ENCODE results near the gene CREB3L2.

The CREB3L2 gene

GRCh38 chr7:137878333-137878961 is 123.4 kb downstream of the CREB3L2 start:
- DNase-seq, result no peak
- peaks cover 38 to 59% of the 10 kb centered on the region in 2 experiments for H3K36me3 ChIP-seq (ENCODE audit: control insufficient read depth in 1 of 2, insufficient read depth in 2 of 2, low read depth in 1 of 2, low read length in 2 of 2)
- H2BK120ac ChIP-seq (ENCODE audit: low read depth, low read length), result no peak overlapping the region
- H4K8ac ChIP-seq (ENCODE audit: low read length), result no peak overlapping the region
- H2AK5ac ChIP-seq (ENCODE audit: low read length, severe bottlenecking), result peak overlapping the region; percentile 15
- no peak overlapping the region for H3K27ac ChIP-seq (ENCODE audit: low read length, poor library complexity, severe bottlenecking)
- H3K9ac ChIP-seq (ENCODE audit: low read length), result peak overlapping the region; percentile 84
- H3K18ac ChIP-seq (ENCODE audit: low read depth in 1 of 2, low read length in 2 of 2), result no peak overlapping the region
- H3K4me1 ChIP-seq (ENCODE audit: control insufficient read depth, insufficient read depth, low read depth, low read length), result peaks cover 20% of the 10 kb centered on the region
- H3K4ac ChIP-seq (ENCODE audit: low read depth in 1 of 2, low read length in 2 of 2), result no peak overlapping the region
- H4K91ac ChIP-seq (ENCODE audit: low read length), result no peak overlapping the region
- peaks cover 10% of the 10 kb centered on the region for H3K9me3 ChIP-seq (ENCODE audit: control insufficient read depth, low read length)
- no peak overlapping the region for H2BK15ac ChIP-seq (ENCODE audit: low read depth, poor library complexity, severe bottlenecking)
- no peak overlapping the region for H3K23ac ChIP-seq (ENCODE audit: low read length in 2 of 2)
- no peak overlapping the region for H2AFZ ChIP-seq (ENCODE audit: low read depth, low read length)
- no peak overlapping the region for H3K4me3 ChIP-seq (ENCODE audit: insufficient read depth in 1 of 2, low read depth in 1 of 2, low read length in 2 of 2)
- no peak overlapping the region for H3K4me2 ChIP-seq (ENCODE audit: low read length, poor library complexity, severe bottlenecking)
- no peak overlapping the region for H2BK5ac ChIP-seq (ENCODE audit: low read depth, low read length, poor library complexity, severe bottlenecking)
- H2BK12ac ChIP-seq (ENCODE audit: low read length in 2 of 2), result no peak overlapping the region
- no peaks in the 10 kb centered on the region for H3K27me3 ChIP-seq (ENCODE audit: control insufficient read depth in 1 of 2, insufficient read depth in 1 of 2, low read length in 2 of 2)
- 95% methylated on average over 7 of the region's 8 CpGs for WGBS
- peaks cover 15% of the 10 kb centered on the region for H3K79me1 ChIP-seq (replicated peaks; ENCODE audit: low read length, poor library complexity, severe bottlenecking)
- no peak overlapping the region for H3K14ac ChIP-seq (ENCODE audit: low read length in 2 of 2)

DNA sequence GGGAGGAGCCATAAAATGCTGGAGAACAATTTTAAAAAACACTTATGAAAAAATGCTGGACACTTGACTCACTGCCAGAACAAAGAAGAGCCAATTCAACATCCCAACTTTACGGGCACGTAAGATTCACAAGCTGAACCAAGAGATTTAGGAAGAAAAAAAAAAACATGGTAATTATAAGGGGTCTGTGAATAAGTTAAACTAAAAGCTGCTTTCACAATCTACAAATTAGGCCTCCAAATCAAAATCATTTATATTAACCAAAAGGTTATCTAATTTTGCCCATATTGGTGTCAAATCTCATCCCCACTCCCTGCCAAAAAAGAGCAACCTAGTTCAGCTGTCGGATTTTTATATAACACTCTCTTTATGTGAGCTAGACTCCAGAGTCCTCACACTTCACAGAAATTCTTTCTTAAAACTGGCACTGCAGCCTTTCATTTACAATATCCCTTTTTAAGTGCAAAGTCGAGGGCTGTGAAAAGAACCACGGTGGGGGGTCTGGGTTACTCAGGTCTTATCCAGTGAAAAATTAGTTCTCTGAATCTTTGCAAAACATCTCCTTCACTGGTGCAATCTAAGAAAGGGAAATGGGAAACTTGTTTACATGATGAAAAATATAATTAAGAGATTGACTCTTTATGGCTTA is 124.7 kb downstream of the CREB3L2 start:
- H3K14ac ChIP-seq (ENCODE audit: low read length in 2 of 2), result no peak overlapping the region
- no peak overlapping the region for H2AFZ ChIP-seq (ENCODE audit: low read depth, low read length)
- H3K4me2 ChIP-seq (ENCODE audit: low read length, poor library complexity, severe bottlenecking), result no peak overlapping the region
- no peak overlapping the region for H2BK5ac ChIP-seq (ENCODE audit: low read depth, low read length, poor library complexity, severe bottlenecking)
- H3K27ac ChIP-seq (ENCODE audit: low read length, poor library complexity, severe bottlenecking), result no peak overlapping the region
- H2AK5ac ChIP-seq (ENCODE audit: low read length, severe bottlenecking), result no peak overlapping the region
- H3K79me1 ChIP-seq (replicated peaks; ENCODE audit: low read length, poor library complexity, severe bottlenecking), result peaks cover 19% of the 10 kb centered on the region
- H4K91ac ChIP-seq (ENCODE audit: low read length), result no peak overlapping the region
- peaks cover 10% of the 10 kb centered on the region for H3K9me3 ChIP-seq (ENCODE audit: control insufficient read depth, low read length)
- H3K18ac ChIP-seq (ENCODE audit: low read depth in 1 of 2, low read length in 2 of 2), result no peak overlapping the region
- no peaks in the 10 kb centered on the region for H3K27me3 ChIP-seq (ENCODE audit: control insufficient read depth in 1 of 2, insufficient read depth in 1 of 2, low read length in 2 of 2)
- no peak overlapping the region for H3K23ac ChIP-seq (ENCODE audit: low read length in 2 of 2)
- no peak overlapping the region for H3K9ac ChIP-seq (ENCODE audit: low read length)
- no peak for DNase-seq
- H2BK15ac ChIP-seq (ENCODE audit: low read depth, poor library complexity, severe bottlenecking), result no peak overlapping the region
- H3K4ac ChIP-seq (ENCODE audit: low read depth in 1 of 2, low read length in 2 of 2), result no peak overlapping the region
- no peak overlapping the region for H2BK120ac ChIP-seq (ENCODE audit: low read depth, low read length)
- H4K8ac ChIP-seq (ENCODE audit: low read length), result no peak overlapping the region
- peaks cover 20% of the 10 kb centered on the region for H3K4me1 ChIP-seq (ENCODE audit: control insufficient read depth, insufficient read depth, low read depth, low read length)
- peaks cover 39 to 64% of the 10 kb centered on the region in 2 experiments for H3K36me3 ChIP-seq (ENCODE audit: control insufficient read depth in 1 of 2, insufficient read depth in 2 of 2, low read depth in 1 of 2, low read length in 2 of 2)
- H3K4me3 ChIP-seq (ENCODE audit: insufficient read depth in 1 of 2, low read depth in 1 of 2, low read length in 2 of 2), result no peak overlapping the region
- no peak overlapping the region for H2BK12ac ChIP-seq (ENCODE audit: low read length in 2 of 2)
- WGBS, result 72% methylated on average over 3 of the region's 5 CpGs

- H3K23ac ChIP-seq (ENCODE audit: low read length in 2 of 2), result no peak overlapping the region
- H2AK5ac ChIP-seq (ENCODE audit: low read length, severe bottlenecking), result no peak overlapping the region
- H2BK120ac ChIP-seq (ENCODE audit: low read depth, low read length), result no peak overlapping the region
- no peaks in the 10 kb centered on the region for H3K27me3 ChIP-seq (ENCODE audit: control insufficient read depth in 1 of 2, insufficient read depth in 1 of 2, low read length in 2 of 2)
- peaks cover 21% of the 10 kb centered on the region for H3K79me1 ChIP-seq (replicated peaks; ENCODE audit: low read length, poor library complexity, severe bottlenecking)
- no peak overlapping the region for H4K8ac ChIP-seq (ENCODE audit: low read length)
- no peak overlapping the region for H3K18ac ChIP-seq (ENCODE audit: low read depth in 1 of 2, low read length in 2 of 2)
- no peak overlapping the region for H3K4me3 ChIP-seq (ENCODE audit: insufficient read depth in 1 of 2, low read depth in 1 of 2, low read length in 2 of 2)
- H3K27ac ChIP-seq (ENCODE audit: low read length, poor library complexity, severe bottlenecking), result peak overlapping the region; percentile 35
- DNase-seq, result no peak
- 93% methylated on average over 4 of the region's 4 CpGs for WGBS
- no peak overlapping the region for H2BK5ac ChIP-seq (ENCODE audit: low read depth, low read length, poor library complexity, severe bottlenecking)
- no peaks in the 10 kb centered on the region for H3K9me3 ChIP-seq (ENCODE audit: control insufficient read depth, low read length)
- no peak overlapping the region for H2AFZ ChIP-seq (ENCODE audit: low read depth, low read length)
- peaks cover 18% of the 10 kb centered on the region for H3K4me1 ChIP-seq (ENCODE audit: control insufficient read depth, insufficient read depth, low read depth, low read length)
- no peak overlapping the region for H2BK15ac ChIP-seq (ENCODE audit: low read depth, poor library complexity, severe bottlenecking)
- H3K4me2 ChIP-seq (ENCODE audit: low read length, poor library complexity, severe bottlenecking), result no peak overlapping the region
- H3K36me3 ChIP-seq (ENCODE audit: control insufficient read depth in 1 of 2, insufficient read depth in 2 of 2, low read depth in 1 of 2, low read length in 2 of 2), result peaks cover 38 to 61% of the 10 kb centered on the region in 2 experiments
- H4K91ac ChIP-seq (ENCODE audit: low read length), result no peak overlapping the region
- H3K14ac ChIP-seq (ENCODE audit: low read length in 2 of 2), result no peak overlapping the region
- H2BK12ac ChIP-seq (ENCODE audit: low read length in 2 of 2), result no peak overlapping the region
- H3K4ac ChIP-seq (ENCODE audit: low read depth in 1 of 2, low read length in 2 of 2), result no peak overlapping the region
- H3K9ac ChIP-seq (ENCODE audit: low read length), result peak overlapping the region; percentile 87
Observed at GRCh38 chr7:137875746-137876145, 126.1 kb downstream of the CREB3L2 start.

DNA sequence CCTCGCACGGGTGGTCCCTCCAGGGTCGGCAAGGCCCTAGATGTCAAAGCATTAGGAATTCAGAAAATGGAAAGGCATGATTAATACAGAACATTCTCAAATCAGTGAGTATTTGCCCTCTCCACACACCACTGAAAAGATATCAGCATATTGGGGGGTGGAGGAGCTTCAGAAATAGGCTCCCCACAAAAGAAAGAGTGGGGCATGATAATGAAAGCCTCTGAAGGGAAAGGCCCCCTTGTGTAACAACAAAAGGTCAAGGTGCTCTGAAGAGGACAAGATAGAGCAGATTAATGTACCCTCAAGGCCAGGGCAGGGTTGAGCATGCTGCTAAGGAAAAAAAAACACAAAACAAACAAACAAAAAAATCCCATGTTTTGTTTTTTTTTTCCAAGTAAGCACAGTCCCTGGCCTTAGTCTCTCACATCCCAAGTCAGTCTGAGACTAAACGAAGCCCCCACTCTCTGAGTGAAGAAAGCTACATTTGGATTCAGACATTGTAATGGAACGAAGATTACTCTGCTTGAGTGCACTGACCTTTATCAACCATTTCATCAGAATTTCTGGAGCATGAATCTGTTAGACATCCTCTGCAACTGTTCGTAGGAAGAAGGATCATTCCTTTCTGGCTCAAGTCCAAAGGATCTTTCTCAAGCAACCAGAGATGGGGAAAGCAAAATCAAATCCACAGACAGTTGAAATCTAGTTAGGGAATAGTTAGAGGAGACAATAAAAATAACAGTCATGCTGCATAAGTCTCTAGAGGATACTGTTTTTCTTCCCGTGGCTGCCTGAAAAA is 127.7 kb downstream of the CREB3L2 start:
- Histone ChIP-seq H3K9me3 (ENCODE audit: control insufficient read depth, low read length) (no peaks in the 10 kb centered on the region), H3K4ac (ENCODE audit: low read depth in 1 of 2, low read length in 2 of 2) (no peak overlapping the region), H3K18ac (ENCODE audit: low read depth in 1 of 2, low read length in 2 of 2) (no peak overlapping the region), H2AK5ac (ENCODE audit: low read length, severe bottlenecking) (peak overlapping the region; percentile 8), H3K36me3 (ENCODE audit: control insufficient read depth in 1 of 2, insufficient read depth in 2 of 2, low read depth in 1 of 2, low read length in 2 of 2) (peaks cover 28 to 52% of the 10 kb centered on the region in 2 experiments), H4K91ac (ENCODE audit: low read length) (no peak overlapping the region), H3K4me1 (ENCODE audit: control insufficient read depth, insufficient read depth, low read depth, low read length) (peaks cover 11% of the 10 kb centered on the region), H3K14ac (ENCODE audit: low read length in 2 of 2) (no peak overlapping the region), H3K23ac (ENCODE audit: low read length in 2 of 2) (no peak overlapping the region), H3K79me1 (replicated peaks; ENCODE audit: low read length, poor library complexity, severe bottlenecking) (peaks cover 18% of the 10 kb centered on the region), H3K4me2 (ENCODE audit: low read length, poor library complexity, severe bottlenecking) (no peak overlapping the region), H2BK120ac (ENCODE audit: low read depth, low read length) (no peak overlapping the region), H2AFZ (ENCODE audit: low read depth, low read length) (no peak overlapping the region), H4K8ac (ENCODE audit: low read length) (no peak overlapping the region), H2BK15ac (ENCODE audit: low read depth, poor library complexity, severe bottlenecking) (no peak overlapping the region), H2BK5ac (ENCODE audit: low read depth, low read length, poor library complexity, severe bottlenecking) (no peak overlapping the region), H3K4me3 (ENCODE audit: insufficient read depth in 1 of 2, low read depth in 1 of 2, low read length in 2 of 2) (peak overlapping the region in 1 of 2 experiments; percentile 15), H2BK12ac (ENCODE audit: low read length in 2 of 2) (no peak overlapping the region), H3K9ac (ENCODE audit: low read length) (peak overlapping the region; percentile 87), H3K27me3 (ENCODE audit: control insufficient read depth in 1 of 2, insufficient read depth in 1 of 2, low read length in 2 of 2) (no peaks in the 10 kb centered on the region), H3K27ac (ENCODE audit: low read length, poor library complexity, severe bottlenecking) (peak overlapping the region; percentile 76)
- DNase-seq, result peak; percentile 74
- WGBS, result 54% methylated on average over 4 of the region's 7 CpGs

All from mesenchymal stem cell (in vitro differentiated cells and primary cell).